ENCODE measurements around the gene TOX2. TPM values are rescaled to one million over a fixed set of nuclear protein-coding genes. Genes with fewer than 3 reads are reported as not detected.

Gene TOX2
- total RNA-seq, 4 donors from 2014 or later = 0.40 to 3.0 (median 1.6) TPM

DNA sequence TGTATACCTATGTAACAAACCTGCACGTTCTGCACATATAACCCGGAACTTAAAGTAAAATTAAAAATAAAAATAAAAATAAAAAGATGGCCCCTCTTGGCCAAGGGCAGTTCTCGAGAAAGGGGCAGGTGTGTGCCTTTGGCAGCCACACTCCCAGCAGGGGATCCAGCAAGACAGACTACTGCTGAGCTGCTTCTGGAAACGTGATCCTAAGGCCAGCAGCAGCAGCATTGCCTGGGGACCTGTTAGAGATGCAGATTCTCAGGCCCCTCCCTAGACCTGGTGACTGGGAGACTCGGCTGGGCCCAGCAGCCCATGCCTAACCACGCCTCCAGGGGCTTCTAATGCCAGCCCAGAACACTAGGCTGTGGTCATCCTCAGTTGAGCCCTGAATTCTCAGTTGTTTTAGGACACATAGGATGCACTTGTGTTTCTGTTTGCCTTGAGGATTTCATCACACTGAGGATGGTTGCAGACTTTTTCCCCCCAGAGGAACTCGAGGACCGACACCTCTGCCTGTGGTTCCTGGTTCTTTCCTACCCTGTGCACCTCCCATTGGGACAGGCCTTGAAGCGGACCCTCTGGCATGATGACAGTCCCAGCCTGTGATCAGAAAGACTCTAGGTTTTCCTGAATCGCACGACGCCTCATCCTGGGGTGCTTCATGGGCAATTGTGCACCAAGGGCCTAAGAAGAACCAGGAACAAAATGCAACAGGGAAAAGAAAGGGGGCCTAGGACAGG is 105.9 kb downstream of the TOX2 start:
- WGBS = 80% methylated on average over 10 of the region's 12 CpGs
- Histone ChIP-seq H3K4me1 (no peaks in the 10 kb centered on the region), H3K27me3 (peaks cover 46% of the 10 kb centered on the region), H3K4me3 (no peak overlapping the region), H3K36me3 (no peaks in the 10 kb centered on the region), H3K9me3 (no peaks in the 10 kb centered on the region), H3K27ac (no peak overlapping the region)
- DNase-seq (ENCODE audit: low spot score in 2 of 2) = peak in 1 of 2 donors; percentile 44
- no peak for TF ChIP-seq CTCF (IDR thresholded peaks at IDR 0.05)
- TF ChIP-seq POLR2A (IDR thresholded peaks at IDR 0.05) = no peak
- no peak for TF ChIP-seq EP300 (IDR thresholded peaks at IDR 0.05)
- TF ChIP-seq POLR2AphosphoS5 (IDR thresholded peaks at IDR 0.05) = no peak

DNA sequence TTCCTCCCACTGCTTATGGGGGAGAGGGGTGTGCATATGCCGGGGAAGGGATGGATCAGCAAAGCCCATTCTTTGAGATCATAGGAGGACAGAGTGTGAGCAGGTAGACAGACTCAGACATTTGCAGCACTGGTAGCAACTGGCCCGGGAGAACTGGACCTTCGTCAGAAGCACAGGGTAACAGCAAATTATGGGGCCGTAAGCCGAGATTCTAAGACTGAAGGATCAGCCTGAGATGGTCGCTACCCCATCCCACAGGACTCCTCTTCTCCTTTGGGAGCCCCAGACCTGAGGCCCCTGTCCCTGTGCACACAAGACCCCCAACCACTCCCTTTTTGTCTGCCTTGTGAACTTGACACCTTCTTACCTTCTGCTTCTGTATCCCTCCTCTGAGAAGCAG is 106.5 kb downstream of the TOX2 start:
- no peak for TF ChIP-seq CTCF (IDR thresholded peaks at IDR 0.05)
- TF ChIP-seq POLR2AphosphoS5 (IDR thresholded peaks at IDR 0.05) = no peak
- no peak for TF ChIP-seq POLR2A (IDR thresholded peaks at IDR 0.05)
- TF ChIP-seq EP300 (IDR thresholded peaks at IDR 0.05) = no peak
- H3K4me1 ChIP-seq = no peaks in the 10 kb centered on the region
- H3K27me3 ChIP-seq = peaks cover 42% of the 10 kb centered on the region

GRCh38 chr20:44021900-44022299 is 107.2 kb downstream of the TOX2 start:
- no peak overlapping the region for H3K4me3 ChIP-seq
- peak in 1 of 2 donors; percentile 70 for DNase-seq (ENCODE audit: low spot score in 2 of 2)

More for the DNA sequence above, 106.5 kb downstream of the TOX2 start:
- H3K9me3 ChIP-seq = no peaks in the 10 kb centered on the region
- no peak overlapping the region for H3K27ac ChIP-seq
- DNase-seq (ENCODE audit: low spot score in 2 of 2) = peak in 1 of 2 donors; percentile 63
- WGBS = 92% methylated on average over 6 of the region's 6 CpGs
- H3K36me3 ChIP-seq = no peaks in the 10 kb centered on the region
- no peak overlapping the region for H3K4me3 ChIP-seq

GRCh38 chr20:44022464-44022863 is 107.8 kb downstream of the TOX2 start:
- Histone ChIP-seq H3K36me3 (no peaks in the 10 kb centered on the region), H3K27ac (no peak overlapping the region), H3K4me1 (peaks cover 3% of the 10 kb centered on the region), H3K4me3 (no peak overlapping the region), H3K27me3 (peaks cover 31% of the 10 kb centered on the region), H3K9me3 (no peaks in the 10 kb centered on the region)
- no peak for TF ChIP-seq POLR2AphosphoS5 (IDR thresholded peaks at IDR 0.05)
- TF ChIP-seq CTCF (IDR thresholded peaks at IDR 0.05) = no peak
- TF ChIP-seq POLR2A (IDR thresholded peaks at IDR 0.05) = no peak
- no peak for TF ChIP-seq EP300 (IDR thresholded peaks at IDR 0.05)
- DNase-seq (ENCODE audit: low spot score in 2 of 2) = peak in 1 of 2 donors; percentile 26
- WGBS = 90% methylated on average over 2 of the region's 2 CpGs

More at GRCh38 chr20:44021900-44022299, 107.2 kb downstream of the TOX2 start:
- H3K9me3 ChIP-seq = no peaks in the 10 kb centered on the region
- no peaks in the 10 kb centered on the region for H3K36me3 ChIP-seq
- no peak overlapping the region for H3K27ac ChIP-seq
- TF ChIP-seq POLR2AphosphoS5 (IDR thresholded peaks at IDR 0.05) = no peak
- H3K27me3 ChIP-seq = peaks cover 36% of the 10 kb centered on the region
- no peaks in the 10 kb centered on the region for H3K4me1 ChIP-seq
- WGBS = 88% methylated on average over 10 of the region's 10 CpGs

DNA sequence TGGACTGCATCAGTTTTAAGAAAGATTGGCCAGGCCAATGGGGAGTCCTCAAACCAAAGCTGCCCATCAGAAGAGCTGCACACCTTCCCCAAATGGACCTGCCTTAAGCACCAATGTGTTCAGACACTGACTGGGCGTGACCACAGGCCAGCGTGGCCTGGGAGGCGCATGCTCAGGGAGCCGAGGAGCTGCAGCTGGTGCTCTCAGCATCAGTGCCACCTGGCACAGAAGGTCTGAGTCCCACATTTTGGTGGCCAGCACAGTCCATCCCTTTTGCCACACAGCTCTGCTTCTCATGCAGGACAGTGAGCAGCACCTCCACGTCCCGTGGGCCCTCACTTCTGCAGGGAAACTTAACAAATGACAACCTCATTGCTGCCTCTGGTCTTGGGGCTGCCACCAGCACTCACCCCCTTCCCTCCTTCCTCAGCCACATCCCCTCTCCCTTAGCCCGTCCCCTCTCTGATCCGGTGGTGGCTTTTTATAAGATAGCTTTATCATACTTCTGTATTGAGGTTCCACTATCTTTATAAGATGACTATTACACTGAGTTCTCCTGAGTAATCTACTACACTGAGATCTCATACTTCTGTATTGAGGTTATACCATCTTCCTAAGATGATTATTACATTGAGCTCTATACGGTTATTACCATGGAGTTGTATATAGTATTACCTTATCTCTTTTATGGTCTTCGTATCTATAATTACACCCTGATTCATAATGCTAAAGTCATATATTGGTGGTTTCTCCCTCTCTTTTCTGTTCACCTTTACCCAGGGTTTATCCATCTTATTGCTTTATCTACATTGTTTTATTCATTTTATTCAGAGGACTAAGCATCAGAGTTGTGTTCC is 109.1 kb downstream of the TOX2 start:
- no peak for TF ChIP-seq EP300 (IDR thresholded peaks at IDR 0.05)
- no peak for TF ChIP-seq CTCF (IDR thresholded peaks at IDR 0.05)
- TF ChIP-seq POLR2AphosphoS5 (IDR thresholded peaks at IDR 0.05) = no peak
- no peak for TF ChIP-seq POLR2A (IDR thresholded peaks at IDR 0.05)
- Histone ChIP-seq H3K4me1 (peaks cover 3% of the 10 kb centered on the region), H3K9me3 (no peaks in the 10 kb centered on the region), H3K36me3 (no peaks in the 10 kb centered on the region), H3K27me3 (peaks cover 19% of the 10 kb centered on the region), H3K27ac (no peak overlapping the region), H3K4me3 (no peak overlapping the region)
- WGBS = 77% methylated on average over 10 of the region's 10 CpGs
- DNase-seq (ENCODE audit: low spot score in 2 of 2) = peak in 1 of 2 donors; percentile 35
